HG02852 (cell line): Measurements from ENCODE around the gene AKR1E2.
"Not testable (repeated sequence)": the region's sequence is repeated elsewhere in the genome, so short reads cannot be mapped to it uniquely, and the experiment has no call there.

Source experiments
- ATAC-seq: cut with Tn5 transposase; IDR thresholded peaks from one replicate; pipeline ENCODE4 v1.9.1; 2021; ENCODE audit warnings: mild to moderate bottlenecking, moderate library complexity; ENCODE audit not compliant: unreplicated experiment

Gene AKR1E2

GRCh38 chr10:4813023-4813422, 13.0 kb upstream of the AKR1E2 start:
- ATAC-seq: no peak

- ATAC-seq: no peak
These were observed 12.5 kb upstream of the AKR1E2 start for GRCh38 chr10:4813496-4813895.

- not testable (repeated sequence) for ATAC-seq
These were observed 10.3 kb upstream of the AKR1E2 start for GRCh38 chr10:4815646-4816180.

GRCh38 chr10:4816966-4817365, 9.0 kb upstream of the AKR1E2 start:
- ATAC-seq: no peak

- no peak for ATAC-seq
These were observed 6.9 kb upstream of the AKR1E2 start for GRCh38 chr10:4819067-4819466.

- ATAC-seq: no peak
These were observed 6.3 kb upstream of the AKR1E2 start for GRCh38 chr10:4819707-4820106.

- no peak for ATAC-seq
These were observed 5.1 kb upstream of the AKR1E2 start for GRCh38 chr10:4820804-4821401.

- ATAC-seq: no peak
These were observed 3.8 kb upstream of the AKR1E2 start for GRCh38 chr10:4822208-4822607.

- no peak for ATAC-seq
These were observed 1.2 kb upstream of the AKR1E2 start for GRCh38 chr10:4824791-4825310.

- ATAC-seq: no peak
These were observed 545 bp upstream of the AKR1E2 start for GRCh38 chr10:4825456-4825867.

- ATAC-seq: no peak
These were observed 851 bp downstream of the AKR1E2 start for GRCh38 chr10:4826792-4827324.

- ATAC-seq: no peak
These were observed 2.0 kb downstream of the AKR1E2 start for GRCh38 chr10:4828005-4828404.

GRCh38 chr10:4830551-4830950, 4.5 kb downstream of the AKR1E2 start:
- ATAC-seq: no peak

GRCh38 chr10:4831091-4831490, 5.1 kb downstream of the AKR1E2 start:
- ATAC-seq: no peak

GRCh38 chr10:4833286-4833685, 7.3 kb downstream of the AKR1E2 start:
- no peak for ATAC-seq

GRCh38 chr10:4834898-4835405, 8.9 kb downstream of the AKR1E2 start:
- no peak for ATAC-seq

GRCh38 chr10:4835494-4835918, 9.5 kb downstream of the AKR1E2 start:
- no peak for ATAC-seq

GRCh38 chr10:4836416-4836969, 10.5 kb downstream of the AKR1E2 start:
- ATAC-seq: no peak

GRCh38 chr10:4837551-4837950, 11.5 kb downstream of the AKR1E2 start:
- ATAC-seq: no peak

- ATAC-seq: no peak
These were observed 12.7 kb downstream of the AKR1E2 start for GRCh38 chr10:4838743-4839142.

GRCh38 chr10:4839353-4839752, 13.3 kb downstream of the AKR1E2 start:
- ATAC-seq: no peak

GRCh38 chr10:4840151-4840550, 14.1 kb downstream of the AKR1E2 start:
- ATAC-seq: no peak
